Measurements from ENCODE around the gene KRT86. TPM values are rescaled to one million over a fixed set of nuclear protein-coding genes. Genes with fewer than 3 reads are reported as not detected.

Gene KRT86
- polyA plus RNA-seq, 2 donors = 0.04 to 0.10 TPM

- H3K9me3 ChIP-seq (ENCODE audit: control insufficient read depth in 2 of 2, insufficient read depth in 1 of 2, low read depth in 1 of 2, low read length in 1 of 2) = no peaks in the 10 kb centered on the region
- H3K27me3 ChIP-seq (ENCODE audit: control insufficient read depth in 1 of 2, insufficient read depth in 2 of 2, low read length in 2 of 2) = no peaks in the 10 kb centered on the region
- no peaks in the 10 kb centered on the region for H3K4me1 ChIP-seq (ENCODE audit: control insufficient read depth in 2 of 2, insufficient read depth in 2 of 2, low read length in 1 of 2)
- no peak overlapping the region for H3K4me3 ChIP-seq (ENCODE audit: low read depth in 1 of 2, low read length in 2 of 2)
- WGBS, 2 donors = 82 to 87% methylated on average over 11 of the region's 11 CpGs
- H3K36me3 ChIP-seq (ENCODE audit: control insufficient read depth in 2 of 2, insufficient read depth in 2 of 2, low read length in 1 of 2) = no peaks in the 10 kb centered on the region
- no peak overlapping the region for H3K27ac ChIP-seq (ENCODE audit: low read depth in 2 of 2, low read length in 1 of 2)
These were observed 44.0 kb downstream of the KRT86 start for GRCh38 chr12:52318241-52318990.

DNA sequence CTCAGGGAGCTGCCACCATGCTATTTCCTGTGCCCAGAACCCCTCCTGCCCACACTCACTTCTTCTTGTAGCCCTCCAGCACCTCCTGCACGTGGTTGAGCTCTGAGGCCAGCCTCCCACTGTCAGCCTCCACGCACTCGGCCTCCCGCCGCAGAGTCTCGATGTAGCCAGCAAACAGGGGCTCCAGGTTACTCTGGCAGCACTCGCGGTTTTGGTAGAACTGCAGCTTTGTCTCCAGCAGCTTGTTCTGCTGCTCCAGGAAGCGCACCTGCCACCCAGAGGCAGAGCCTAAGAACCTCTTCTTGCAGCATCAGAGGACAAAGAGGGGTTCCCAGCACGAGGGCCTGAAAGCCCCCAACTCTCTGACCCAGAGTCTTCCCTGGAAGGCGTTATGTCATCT lies 44.7 kb downstream of the KRT86 start:
- 64 to 75% methylated on average over 11 of the region's 11 CpGs for WGBS, 2 donors
- H3K27me3 ChIP-seq (ENCODE audit: control insufficient read depth in 1 of 2, insufficient read depth in 2 of 2, low read length in 2 of 2) = no peaks in the 10 kb centered on the region

DNA sequence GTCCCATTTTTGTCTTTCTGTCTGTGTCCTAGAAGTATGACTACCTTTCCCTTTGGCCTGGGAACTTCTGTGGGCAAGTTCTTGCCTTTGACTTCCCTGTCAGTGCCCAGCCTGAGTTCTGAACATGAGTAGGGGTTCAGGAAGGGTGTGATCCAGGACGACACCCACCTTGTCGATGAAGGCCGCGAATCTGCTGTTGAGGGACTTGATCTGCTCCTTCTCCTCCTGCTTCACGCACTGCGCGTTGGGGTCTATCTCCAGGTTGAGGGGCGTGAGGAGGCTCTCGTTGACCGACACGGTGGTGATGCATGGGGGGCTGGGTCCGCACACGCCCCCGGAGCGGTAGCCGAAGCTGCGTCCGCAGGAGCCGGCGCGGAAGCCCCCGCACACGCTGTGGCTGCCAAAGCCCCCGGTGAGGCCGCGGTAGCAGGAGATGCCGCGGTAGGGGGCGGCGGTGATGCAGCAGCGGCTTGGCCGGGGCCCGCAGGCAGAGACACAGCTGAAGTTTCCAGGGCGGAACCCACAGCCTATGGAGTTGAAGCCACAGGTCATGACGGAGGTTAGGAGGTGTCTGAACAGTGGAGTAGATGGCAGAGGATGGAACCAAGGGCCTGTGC lies 46.4 kb downstream of the KRT86 start, which contains the start of gene KRT83:
TSS of gene KRT83 (minus strand) at position 615 of the 617 bp plus-strand sequence. CDS start at position 552, 63 bp downstream.
- no peaks in the 10 kb centered on the region for H3K27me3 ChIP-seq (ENCODE audit: control insufficient read depth in 1 of 2, insufficient read depth in 2 of 2, low read length in 2 of 2)
- no peak within 1 kb of the TSS for H3K27ac ChIP-seq (ENCODE audit: low read depth in 2 of 2, low read length in 1 of 2)
- no peaks in the 10 kb centered on the region for H3K9me3 ChIP-seq (ENCODE audit: control insufficient read depth in 2 of 2, insufficient read depth in 1 of 2, low read depth in 1 of 2, low read length in 1 of 2)
- H3K36me3 ChIP-seq (ENCODE audit: control insufficient read depth in 2 of 2, insufficient read depth in 2 of 2, low read length in 1 of 2) = no peaks in the 10 kb centered on the region
- H3K4me3 ChIP-seq (ENCODE audit: low read depth in 1 of 2, low read length in 2 of 2) = no peak within 1 kb of the TSS
- WGBS, 2 donors = 69 to 76% methylated on average over 35 of the region's 35 CpGs
- no peaks in the 10 kb centered on the region for H3K4me1 ChIP-seq (ENCODE audit: control insufficient read depth in 2 of 2, insufficient read depth in 2 of 2, low read length in 1 of 2)

More for the DNA sequence above, 44.7 kb downstream of the KRT86 start:
- no peaks in the 10 kb centered on the region for H3K4me1 ChIP-seq (ENCODE audit: control insufficient read depth in 2 of 2, insufficient read depth in 2 of 2, low read length in 1 of 2)
- H3K36me3 ChIP-seq (ENCODE audit: control insufficient read depth in 2 of 2, insufficient read depth in 2 of 2, low read length in 1 of 2) = no peaks in the 10 kb centered on the region
- no peak overlapping the region for H3K27ac ChIP-seq (ENCODE audit: low read depth in 2 of 2, low read length in 1 of 2)
- no peaks in the 10 kb centered on the region for H3K9me3 ChIP-seq (ENCODE audit: control insufficient read depth in 2 of 2, insufficient read depth in 1 of 2, low read depth in 1 of 2, low read length in 1 of 2)
- no peak overlapping the region for H3K4me3 ChIP-seq (ENCODE audit: low read depth in 1 of 2, low read length in 2 of 2)

DNA sequence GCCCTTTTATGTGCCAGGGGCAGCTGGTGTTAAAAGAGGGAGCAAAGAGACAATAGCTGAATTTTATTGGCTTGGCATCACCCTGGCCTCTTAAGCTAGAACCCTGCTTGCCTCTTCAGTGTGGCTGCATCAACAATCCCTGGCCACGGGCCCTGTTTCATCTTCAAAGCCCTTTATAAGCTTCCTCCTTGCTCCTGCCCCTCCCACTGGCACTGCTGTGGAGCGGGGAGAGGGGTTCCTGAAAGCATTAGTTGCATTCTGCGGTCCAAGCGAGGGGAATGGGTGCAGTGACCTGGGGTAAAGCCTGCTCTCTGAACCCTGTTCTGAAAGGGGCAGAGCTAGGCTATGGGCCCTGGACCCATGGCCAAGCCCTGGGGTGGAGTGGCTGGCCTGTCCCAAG lies 47.0 kb downstream of the KRT86 start:
- H3K4me1 ChIP-seq (ENCODE audit: control insufficient read depth in 2 of 2, insufficient read depth in 2 of 2, low read length in 1 of 2) = no peaks in the 10 kb centered on the region
- no peaks in the 10 kb centered on the region for H3K9me3 ChIP-seq (ENCODE audit: control insufficient read depth in 2 of 2, insufficient read depth in 1 of 2, low read depth in 1 of 2, low read length in 1 of 2)
- H3K36me3 ChIP-seq (ENCODE audit: control insufficient read depth in 2 of 2, insufficient read depth in 2 of 2, low read length in 1 of 2) = no peaks in the 10 kb centered on the region
- H3K27me3 ChIP-seq (ENCODE audit: control insufficient read depth in 1 of 2, insufficient read depth in 2 of 2, low read length in 2 of 2) = no peaks in the 10 kb centered on the region
- H3K4me3 ChIP-seq (ENCODE audit: low read depth in 1 of 2, low read length in 2 of 2) = no peak overlapping the region
- WGBS, 2 donors = 67 to 72% methylated on average over 4 of the region's 4 CpGs
- no peak overlapping the region for H3K27ac ChIP-seq (ENCODE audit: low read depth in 2 of 2, low read length in 1 of 2)

- no peaks in the 10 kb centered on the region for H3K4me1 ChIP-seq (ENCODE audit: control insufficient read depth in 2 of 2, insufficient read depth in 2 of 2, low read length in 1 of 2)
- H3K27me3 ChIP-seq (ENCODE audit: control insufficient read depth in 1 of 2, insufficient read depth in 2 of 2, low read length in 2 of 2) = no peaks in the 10 kb centered on the region
- 95% methylated on average over 1 of the region's 1 CpG for WGBS, 2 donors
- no peak overlapping the region for H3K27ac ChIP-seq (ENCODE audit: low read depth in 2 of 2, low read length in 1 of 2)
- no peak overlapping the region for H3K4me3 ChIP-seq (ENCODE audit: low read depth in 1 of 2, low read length in 2 of 2)
- no peaks in the 10 kb centered on the region for H3K9me3 ChIP-seq (ENCODE audit: control insufficient read depth in 2 of 2, insufficient read depth in 1 of 2, low read depth in 1 of 2, low read length in 1 of 2)
- no peaks in the 10 kb centered on the region for H3K36me3 ChIP-seq (ENCODE audit: control insufficient read depth in 2 of 2, insufficient read depth in 2 of 2, low read length in 1 of 2)
These were observed 47.6 kb downstream of the KRT86 start for GRCh38 chr12:52322069-52322468.

- Histone ChIP-seq H3K27me3 (ENCODE audit: control insufficient read depth in 1 of 2, insufficient read depth in 2 of 2, low read length in 2 of 2) (no peaks in the 10 kb centered on the region), H3K9me3 (ENCODE audit: control insufficient read depth in 2 of 2, insufficient read depth in 1 of 2, low read depth in 1 of 2, low read length in 1 of 2) (no peaks in the 10 kb centered on the region), H3K27ac (ENCODE audit: low read depth in 2 of 2, low read length in 1 of 2) (no peak overlapping the region), H3K4me3 (ENCODE audit: low read depth in 1 of 2, low read length in 2 of 2) (no peak overlapping the region), H3K4me1 (ENCODE audit: control insufficient read depth in 2 of 2, insufficient read depth in 2 of 2, low read length in 1 of 2) (peaks cover 0 to 3% of the 10 kb centered on the region in 2 donors), H3K36me3 (ENCODE audit: control insufficient read depth in 2 of 2, insufficient read depth in 2 of 2, low read length in 1 of 2) (no peaks in the 10 kb centered on the region)
- WGBS, 2 donors = 70 to 71% methylated on average over 1 of the region's 1 CpG
These were observed 48.6 kb downstream of the KRT86 start for GRCh38 chr12:52323001-52323400.

DNA sequence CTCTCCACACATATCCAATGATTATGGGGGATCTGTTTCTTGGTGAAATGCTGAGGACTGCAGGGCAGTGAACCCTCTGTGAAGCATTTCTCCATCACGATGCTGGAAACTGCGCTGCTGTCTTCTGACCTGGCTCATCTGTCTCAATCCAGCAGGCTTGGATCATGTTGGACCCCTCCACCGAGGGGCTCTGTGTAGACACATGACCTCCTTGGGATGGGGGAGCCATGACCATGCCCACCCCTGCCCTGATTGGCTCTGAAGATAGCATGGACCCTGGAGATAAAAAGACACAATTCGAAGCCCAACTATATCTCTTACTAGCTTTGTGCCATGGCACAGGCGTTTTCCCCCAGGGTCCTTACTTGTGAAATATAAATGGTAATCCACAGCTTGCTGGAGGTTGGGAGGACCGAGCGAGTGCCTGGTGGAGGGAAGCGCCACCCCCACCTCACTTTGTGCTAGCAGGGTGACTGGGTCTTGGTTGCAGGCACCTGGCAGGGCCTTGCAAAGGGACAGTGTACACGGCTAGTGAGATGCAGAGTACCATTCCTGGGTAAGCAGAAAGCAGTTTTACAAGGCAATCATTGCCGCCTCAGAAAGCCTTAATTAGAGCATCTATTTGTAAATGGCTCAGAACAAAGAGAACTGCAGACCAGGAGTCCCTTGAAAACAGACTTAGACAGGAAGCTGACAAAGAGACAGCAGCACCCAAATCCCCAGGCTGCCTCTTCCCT lies 49.1 kb downstream of the KRT86 start:
- Histone ChIP-seq H3K36me3 (ENCODE audit: control insufficient read depth in 2 of 2, insufficient read depth in 2 of 2, low read length in 1 of 2) (no peaks in the 10 kb centered on the region), H3K4me3 (ENCODE audit: low read depth in 1 of 2, low read length in 2 of 2) (no peak overlapping the region), H3K4me1 (ENCODE audit: control insufficient read depth in 2 of 2, insufficient read depth in 2 of 2, low read length in 1 of 2) (peaks cover 0 to 4% of the 10 kb centered on the region in 2 donors), H3K27ac (ENCODE audit: low read depth in 2 of 2, low read length in 1 of 2) (no peak overlapping the region), H3K9me3 (ENCODE audit: control insufficient read depth in 2 of 2, insufficient read depth in 1 of 2, low read depth in 1 of 2, low read length in 1 of 2) (no peaks in the 10 kb centered on the region), H3K27me3 (ENCODE audit: control insufficient read depth in 1 of 2, insufficient read depth in 2 of 2, low read length in 2 of 2) (no peaks in the 10 kb centered on the region)
- 90 to 92% methylated on average over 10 of the region's 10 CpGs for WGBS, 2 donors

DNA sequence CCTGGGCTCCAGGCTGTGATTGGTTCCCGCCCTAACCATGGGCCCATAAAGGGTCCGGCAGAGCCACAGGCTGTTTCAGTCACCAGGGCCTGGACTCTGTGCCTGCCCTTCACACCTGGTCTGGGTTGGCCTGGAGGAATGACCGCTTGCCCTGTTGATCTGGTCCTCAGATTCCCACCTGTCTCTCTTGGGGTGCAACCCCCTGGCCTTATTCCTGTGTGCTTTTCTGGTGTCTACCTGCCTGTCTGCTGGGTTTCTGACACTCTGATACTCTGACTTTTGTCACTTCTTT lies 49.7 kb downstream of the KRT86 start:
- 80 to 93% methylated on average over 3 of the region's 3 CpGs for WGBS, 2 donors
- Histone ChIP-seq H3K36me3 (ENCODE audit: control insufficient read depth in 2 of 2, insufficient read depth in 2 of 2, low read length in 1 of 2) (no peaks in the 10 kb centered on the region), H3K4me1 (ENCODE audit: control insufficient read depth in 2 of 2, insufficient read depth in 2 of 2, low read length in 1 of 2) (peaks cover 0 to 4% of the 10 kb centered on the region in 2 donors), H3K27me3 (ENCODE audit: control insufficient read depth in 1 of 2, insufficient read depth in 2 of 2, low read length in 2 of 2) (no peaks in the 10 kb centered on the region), H3K4me3 (ENCODE audit: low read depth in 1 of 2, low read length in 2 of 2) (no peak overlapping the region), H3K9me3 (ENCODE audit: control insufficient read depth in 2 of 2, insufficient read depth in 1 of 2, low read depth in 1 of 2, low read length in 1 of 2) (no peaks in the 10 kb centered on the region), H3K27ac (ENCODE audit: low read depth in 2 of 2, low read length in 1 of 2) (no peak overlapping the region)

- Histone ChIP-seq H3K9me3 (ENCODE audit: control insufficient read depth in 2 of 2, insufficient read depth in 1 of 2, low read depth in 1 of 2, low read length in 1 of 2) (no peaks in the 10 kb centered on the region), H3K4me3 (ENCODE audit: low read depth in 1 of 2, low read length in 2 of 2) (no peak overlapping the region), H3K36me3 (ENCODE audit: control insufficient read depth in 2 of 2, insufficient read depth in 2 of 2, low read length in 1 of 2) (no peaks in the 10 kb centered on the region), H3K4me1 (ENCODE audit: control insufficient read depth in 2 of 2, insufficient read depth in 2 of 2, low read length in 1 of 2) (peaks cover 0 to 4% of the 10 kb centered on the region in 2 donors), H3K27me3 (ENCODE audit: control insufficient read depth in 1 of 2, insufficient read depth in 2 of 2, low read length in 2 of 2) (no peaks in the 10 kb centered on the region), H3K27ac (ENCODE audit: low read depth in 2 of 2, low read length in 1 of 2) (peak overlapping the region in 1 of 2 donors; percentile 73)
- WGBS, 2 donors = 40% methylated on average over 11 of the region's 11 CpGs
These were observed 52.8 kb downstream of the KRT86 start for GRCh38 chr12:52327052-52327829.

Data from esophagus (tissue), 2 donors.